GM04504 (cell line): Measurements from ENCODE around the gene PDCL2.
"Not testable (repeated sequence)": the region's sequence is repeated elsewhere in the genome, so short reads cannot be mapped to it uniquely, and the experiment has no call there.

Experiments used
- DNase-seq: peaks from one replicate; pipeline ENCODE4 v3.0.0-alpha.2; 2012; ENCODE audit warnings: low read depth

Gene PDCL2

DNA sequence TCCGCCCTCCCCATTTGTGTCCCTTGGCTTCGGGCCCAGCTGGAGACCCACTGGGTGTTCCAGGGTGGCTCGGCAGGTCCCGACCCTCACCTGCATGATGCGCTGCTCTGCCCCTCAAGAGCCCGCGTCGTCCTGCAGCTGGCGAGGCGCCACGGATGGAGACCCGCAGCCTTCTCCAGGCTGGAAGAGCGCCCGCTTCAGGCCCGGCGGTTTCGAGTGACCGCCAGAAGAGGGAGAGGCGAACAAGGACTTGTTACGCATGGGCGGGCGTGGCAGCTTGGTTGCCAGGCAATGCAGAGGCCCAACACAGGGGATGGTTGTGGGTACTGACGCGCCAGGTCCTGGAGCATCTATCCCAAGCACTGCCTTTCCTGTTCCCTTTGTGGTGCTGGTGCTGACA is at the start of gene PDCL2:
PDCL2 (minus strand) TSS at position 232 of the 400 bp plus-strand sequence; CDS start at position 96, 136 bp downstream.
- DNase-seq, result no peak

- no peak for DNase-seq
These were observed 45.3 kb upstream of the PDCL2 start for GRCh38 chr4:55637272-55637820.

- no peak for DNase-seq
These were observed 44.6 kb upstream of the PDCL2 start for GRCh38 chr4:55636656-55636999.

GRCh38 chr4:55635741-55636655 is 44.0 kb upstream of the PDCL2 start, which contains the start of gene NMU:
NMU (minus strand) TSS chr4:55636298; CDS start chr4:55636192, 106 bp downstream.
- DNase-seq, result no peak

- DNase-seq, result no peak
These were observed 43.2 kb upstream of the PDCL2 start for GRCh38 chr4:55635282-55635681.

- no peak for DNase-seq
These were observed 42.5 kb upstream of the PDCL2 start for GRCh38 chr4:55634417-55635128.

DNA sequence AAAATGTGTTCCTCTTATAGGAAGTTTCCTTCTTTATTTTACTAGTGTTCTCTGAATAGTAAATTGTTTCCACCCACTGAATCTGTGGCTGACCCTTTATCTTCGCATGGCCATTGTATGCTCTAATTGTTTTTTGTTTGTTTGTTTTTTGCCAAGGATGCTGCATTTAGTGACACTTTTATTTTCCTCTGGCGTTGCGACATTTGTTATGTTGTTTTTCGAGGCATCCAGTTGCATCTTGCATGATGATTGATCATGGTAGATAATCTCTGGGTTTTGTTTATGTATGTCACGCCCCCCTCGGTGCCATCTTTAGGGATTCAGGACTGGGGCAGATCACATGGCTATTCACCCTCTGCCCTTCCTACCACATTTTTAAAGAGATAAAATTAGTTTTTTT is 41.9 kb upstream of the PDCL2 start:
- DNase-seq, result no peak

DNA sequence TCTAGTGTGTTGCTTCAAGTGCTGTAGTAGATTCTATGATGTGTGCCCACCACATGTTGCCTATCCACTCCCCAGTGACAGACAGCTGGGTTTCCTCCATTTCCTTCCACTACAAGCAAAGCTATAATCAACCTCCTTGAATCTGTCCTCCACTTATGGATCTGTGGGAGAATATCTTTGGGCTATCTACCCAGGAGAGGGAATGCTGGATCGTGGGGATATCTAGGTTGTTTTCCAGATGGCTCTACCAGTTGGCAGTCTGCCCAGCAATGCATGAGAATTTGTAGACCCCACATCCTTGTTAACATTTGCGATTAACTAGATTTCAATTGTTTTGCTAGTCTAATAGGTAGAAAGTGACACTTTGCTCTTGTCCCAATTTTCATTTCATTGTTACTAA is 33.8 kb upstream of the PDCL2 start:
- DNase-seq, result no peak

DNA sequence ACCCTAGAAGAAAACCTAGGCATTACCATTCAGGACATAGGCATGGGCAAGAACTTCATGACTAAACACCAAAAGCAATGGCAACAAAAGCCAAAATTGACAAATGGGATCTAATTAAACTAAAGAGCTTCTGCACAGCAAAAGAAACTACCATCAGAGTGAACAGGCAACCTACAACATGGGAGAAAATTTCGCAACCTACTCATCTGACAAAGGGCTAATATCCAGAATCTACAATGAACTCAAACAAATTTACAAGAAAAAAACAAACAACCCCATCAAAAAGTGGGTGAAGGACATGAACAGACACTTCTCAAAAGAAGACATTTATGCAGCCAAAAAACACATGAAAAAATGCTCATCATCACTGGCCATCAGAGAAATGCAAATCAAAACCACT is 32.0 kb upstream of the PDCL2 start:
- not testable (repeated sequence) for DNase-seq

DNA sequence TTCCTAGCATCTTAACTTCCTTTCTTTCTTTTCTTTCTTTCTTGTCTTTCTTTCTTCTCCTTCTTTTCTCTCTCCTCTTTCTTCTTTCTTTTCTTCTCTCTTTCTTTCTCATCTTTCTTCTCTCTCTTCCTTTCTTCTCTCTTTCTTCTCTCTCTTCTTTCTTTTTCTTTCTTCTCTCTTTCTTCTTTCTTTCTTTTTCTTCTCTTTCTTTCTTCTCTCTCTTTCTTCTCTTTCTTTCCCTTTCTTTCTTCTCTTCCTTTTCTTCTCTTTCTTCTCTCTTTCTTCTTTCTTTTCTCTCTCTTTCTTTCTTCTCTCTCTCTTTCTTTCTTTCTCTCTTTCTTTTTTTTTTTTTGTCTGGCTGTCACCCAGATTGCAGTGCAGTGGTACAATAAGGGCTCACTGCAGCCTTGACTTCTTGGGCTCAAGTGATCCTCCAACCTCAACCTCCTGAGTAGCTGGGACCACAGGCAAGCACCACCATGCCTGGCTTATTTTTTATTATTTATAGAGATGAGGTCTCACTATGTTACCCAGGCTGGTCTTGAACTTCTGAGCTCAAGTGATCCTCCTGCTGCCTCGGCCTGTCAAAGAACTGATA is 26.6 kb upstream of the PDCL2 start:
- DNase-seq, result no peak

DNA sequence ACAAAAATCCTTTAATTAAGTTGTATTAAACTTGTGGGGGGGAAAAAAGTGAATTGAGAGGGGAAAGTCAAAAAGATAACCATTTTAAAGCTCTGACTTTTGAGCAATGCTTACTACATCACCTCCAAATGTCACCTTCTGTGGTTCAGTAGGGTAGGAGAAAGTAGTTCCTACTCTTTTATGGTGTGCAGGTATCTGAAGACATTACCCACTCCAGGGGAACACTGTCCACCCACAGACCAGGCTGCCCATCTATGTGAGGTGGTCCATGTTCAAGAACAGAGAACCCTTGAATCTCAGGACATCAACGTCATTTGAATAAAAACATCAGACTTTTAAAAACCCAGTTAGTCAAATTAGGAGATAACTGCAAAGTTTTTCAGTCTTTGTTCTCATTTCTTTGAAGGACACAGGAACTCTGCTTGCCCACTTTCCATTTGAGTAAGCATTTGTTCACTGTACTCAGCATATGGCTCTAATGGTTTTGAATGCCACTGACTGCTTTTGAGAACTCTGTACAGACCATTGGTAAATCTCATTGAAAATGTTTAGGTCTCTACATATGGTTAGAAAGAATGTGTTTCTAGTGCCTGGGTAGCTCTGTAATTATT is 25.6 kb upstream of the PDCL2 start:
- DNase-seq, result no peak

DNA sequence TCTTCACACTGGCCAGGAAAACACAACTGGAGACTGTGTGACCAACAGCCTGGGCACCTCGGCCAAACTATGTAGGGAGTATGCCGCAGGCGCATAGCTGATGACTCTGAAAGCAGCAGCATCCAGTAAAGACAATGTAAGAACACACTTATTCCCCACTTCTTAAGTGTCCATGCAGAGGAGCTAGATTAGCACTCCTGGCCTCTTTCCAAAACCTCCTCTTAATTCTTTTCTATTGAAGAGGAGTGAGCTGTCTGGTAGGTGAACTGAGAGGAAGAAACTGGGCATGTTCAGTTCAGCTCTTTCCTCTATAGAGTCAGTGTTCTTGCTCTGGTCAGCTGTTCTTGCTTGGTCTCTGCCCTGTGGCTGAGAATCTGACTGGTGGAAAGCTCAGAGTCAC is 23.0 kb upstream of the PDCL2 start:
- no peak for DNase-seq

GRCh38 chr4:55613621-55614020 is 21.6 kb upstream of the PDCL2 start:
- no peak for DNase-seq

- no peak for DNase-seq
These were observed 20.3 kb upstream of the PDCL2 start for GRCh38 chr4:55612341-55612740.

- DNase-seq, result no peak
These were observed 19.5 kb upstream of the PDCL2 start for GRCh38 chr4:55611358-55612059.

- no peak for DNase-seq
These were observed 18.3 kb upstream of the PDCL2 start for GRCh38 chr4:55610381-55610780.

- peak; percentile 5 for DNase-seq
These were observed 17.4 kb upstream of the PDCL2 start for GRCh38 chr4:55609393-55609866.

- no peak for DNase-seq
These were observed 16.5 kb upstream of the PDCL2 start for GRCh38 chr4:55608591-55608990.

DNA sequence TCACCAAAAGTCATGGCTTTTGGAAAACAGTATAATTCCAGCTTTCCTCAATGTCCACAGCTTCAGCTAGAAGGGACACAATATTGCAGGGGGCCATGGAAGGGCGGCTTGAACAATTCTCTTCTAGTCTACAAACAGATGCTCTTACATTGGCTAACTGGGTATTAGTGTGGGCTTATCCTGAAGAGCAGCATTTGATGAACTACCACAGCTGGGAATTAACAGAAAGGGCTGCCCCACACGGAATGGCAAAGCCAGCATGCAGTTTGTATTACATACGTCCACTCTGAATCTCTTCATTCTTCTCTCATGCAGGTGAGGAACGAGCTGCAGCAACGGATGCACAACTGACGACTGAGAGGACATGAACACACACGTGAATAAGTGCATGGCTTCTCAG is 13.0 kb upstream of the PDCL2 start:
- no peak for DNase-seq

DNA sequence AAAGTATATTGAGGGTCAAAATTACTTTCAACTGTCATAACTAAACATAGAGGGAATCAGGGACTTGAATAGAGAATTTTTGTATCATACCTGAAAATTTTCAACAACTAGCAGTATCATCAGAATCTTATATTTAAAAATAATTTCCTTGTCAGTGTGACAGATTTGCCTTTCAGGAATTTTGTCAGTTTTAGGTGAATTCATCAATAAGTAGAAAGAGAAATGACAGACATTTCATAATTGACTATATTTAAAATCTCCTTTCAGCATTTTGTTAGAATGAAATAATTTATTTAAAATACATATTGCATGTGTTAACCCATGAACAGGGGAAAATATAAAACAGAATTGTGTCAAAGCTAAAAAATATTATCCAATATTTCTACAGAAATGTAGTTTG is 8.6 kb upstream of the PDCL2 start:
- no peak for DNase-seq

- DNase-seq, result no peak
These were observed 6.6 kb upstream of the PDCL2 start for GRCh38 chr4:55598641-55599040.
